HG03025 (cell line): ENCODE data around the gene CRYZ.
"Not testable (repeated sequence)": the region's sequence is repeated elsewhere in the genome, so short reads cannot be mapped to it uniquely, and the experiment has no call there.

Experiments used
- ATAC-seq: cut with Tn5 transposase; IDR thresholded peaks from one replicate; pipeline ENCODE4 v1.9.1; 2021; ENCODE audit warnings: mild to moderate bottlenecking, moderate library complexity; ENCODE audit not compliant: unreplicated experiment, low FRiP score

The CRYZ gene, protein sequence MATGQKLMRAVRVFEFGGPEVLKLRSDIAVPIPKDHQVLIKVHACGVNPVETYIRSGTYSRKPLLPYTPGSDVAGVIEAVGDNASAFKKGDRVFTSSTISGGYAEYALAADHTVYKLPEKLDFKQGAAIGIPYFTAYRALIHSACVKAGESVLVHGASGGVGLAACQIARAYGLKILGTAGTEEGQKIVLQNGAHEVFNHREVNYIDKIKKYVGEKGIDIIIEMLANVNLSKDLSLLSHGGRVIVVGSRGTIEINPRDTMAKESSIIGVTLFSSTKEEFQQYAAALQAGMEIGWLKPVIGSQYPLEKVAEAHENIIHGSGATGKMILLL

GRCh38 chr1:74732960-74733603 lies at the start of gene CRYZ, which contains the start of gene TYW3:
Gene CRYZ (minus strand): TSS chr1:74733050. CDS start chr1:74724821, 8,229 bp downstream.
Gene TYW3 (plus strand): TSS chr1:74733152. CDS start chr1:74733245, 93 bp downstream.
- peak; percentile 81 for ATAC-seq

DNA sequence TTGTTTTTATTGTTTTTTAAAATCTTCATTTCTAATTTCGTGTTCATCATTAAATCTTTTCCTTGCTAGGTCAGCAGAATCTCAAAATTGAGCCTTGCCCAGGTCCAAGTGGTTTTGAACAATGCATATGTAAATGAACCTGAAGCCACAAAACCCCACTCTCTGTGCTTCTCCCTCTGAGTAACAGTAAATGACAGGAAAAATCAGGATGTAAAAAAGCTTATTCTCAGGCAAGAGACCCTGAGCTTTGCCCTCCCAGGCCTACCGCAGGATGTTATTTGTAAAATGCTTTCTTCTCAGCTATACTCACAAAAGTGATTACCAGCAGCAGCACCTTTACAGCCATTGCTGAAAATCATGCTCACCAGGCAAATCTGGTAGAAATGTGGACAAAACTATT lies 47.7 kb upstream of the CRYZ start:
- no peak for ATAC-seq

DNA sequence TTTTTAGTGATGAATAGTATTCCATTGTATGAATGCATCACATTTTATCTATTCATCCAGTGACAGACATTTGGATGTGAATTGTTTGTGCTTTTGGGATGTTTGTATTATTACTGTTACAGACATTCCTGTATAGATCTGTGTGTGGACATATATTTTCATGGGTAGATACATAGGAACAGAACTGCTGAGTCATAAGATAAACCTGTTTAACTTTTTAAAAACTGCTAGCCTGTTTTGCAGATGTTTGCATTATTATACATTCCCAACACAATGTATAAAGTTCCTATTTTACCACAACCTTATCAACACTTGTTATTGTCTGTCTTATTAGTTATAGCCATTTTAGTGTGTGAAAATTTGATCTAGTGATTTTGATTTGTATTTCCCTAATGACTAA lies 46.9 kb upstream of the CRYZ start:
- no peak for ATAC-seq

GRCh38 chr1:74777525-74777924 lies 44.7 kb upstream of the CRYZ start:
- ATAC-seq = no peak

DNA sequence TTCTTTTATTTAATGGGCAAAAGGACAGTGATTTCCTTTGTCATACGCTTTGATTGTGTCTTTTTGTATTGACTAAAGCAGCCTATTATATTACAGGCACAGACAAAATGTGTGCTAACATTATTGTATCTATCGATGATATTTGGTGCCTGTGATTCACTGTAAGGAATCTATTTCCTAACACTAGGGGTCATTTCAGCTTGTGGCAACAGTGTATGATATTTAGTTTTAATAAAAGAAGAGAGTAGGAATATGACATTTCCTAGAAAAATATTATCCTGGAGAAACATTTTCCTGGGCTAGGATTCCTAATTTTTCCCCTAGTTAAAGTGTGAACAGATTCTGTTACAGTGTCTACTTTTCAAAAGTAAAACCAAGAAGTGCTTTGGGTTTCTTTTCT lies 42.9 kb upstream of the CRYZ start:
- ATAC-seq = no peak

DNA sequence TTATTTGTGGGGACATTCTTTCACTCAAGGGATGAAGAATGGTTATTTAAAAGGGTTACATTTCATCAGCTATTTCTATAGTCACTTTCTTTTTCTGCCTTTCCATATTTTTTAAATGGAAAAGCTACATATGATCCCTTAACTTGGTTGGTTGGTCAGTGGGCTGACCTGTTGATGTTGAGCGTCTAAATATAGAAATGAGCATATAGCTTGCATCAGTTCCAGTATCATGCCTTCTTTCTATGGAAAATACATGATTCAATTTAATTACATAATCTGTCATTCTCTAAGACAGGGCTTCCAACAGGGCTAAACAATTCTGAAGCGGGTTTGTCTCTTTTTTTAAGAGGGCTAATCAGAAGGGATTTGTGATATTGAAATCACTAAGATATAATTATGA lies 40.7 kb upstream of the CRYZ start:
- no peak for ATAC-seq

DNA sequence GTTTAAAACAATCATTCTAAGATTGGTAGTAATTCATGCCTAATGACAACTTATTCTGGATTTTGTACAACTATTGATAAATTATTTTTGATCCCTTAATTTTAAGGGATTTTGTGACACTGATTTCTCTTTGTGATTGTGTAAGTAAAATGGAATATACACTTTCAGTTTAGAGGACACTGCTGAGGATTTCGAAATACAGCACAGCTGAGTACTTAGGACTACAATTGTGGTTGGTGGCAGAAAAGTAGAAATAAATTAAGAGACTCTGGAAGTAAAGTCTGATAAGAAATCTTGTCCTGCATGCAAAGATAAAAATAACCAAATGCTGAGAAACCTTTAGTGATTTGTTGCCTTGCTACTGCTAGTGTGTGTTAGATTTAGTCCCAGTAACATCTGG lies 40.1 kb upstream of the CRYZ start:
- no peak for ATAC-seq

DNA sequence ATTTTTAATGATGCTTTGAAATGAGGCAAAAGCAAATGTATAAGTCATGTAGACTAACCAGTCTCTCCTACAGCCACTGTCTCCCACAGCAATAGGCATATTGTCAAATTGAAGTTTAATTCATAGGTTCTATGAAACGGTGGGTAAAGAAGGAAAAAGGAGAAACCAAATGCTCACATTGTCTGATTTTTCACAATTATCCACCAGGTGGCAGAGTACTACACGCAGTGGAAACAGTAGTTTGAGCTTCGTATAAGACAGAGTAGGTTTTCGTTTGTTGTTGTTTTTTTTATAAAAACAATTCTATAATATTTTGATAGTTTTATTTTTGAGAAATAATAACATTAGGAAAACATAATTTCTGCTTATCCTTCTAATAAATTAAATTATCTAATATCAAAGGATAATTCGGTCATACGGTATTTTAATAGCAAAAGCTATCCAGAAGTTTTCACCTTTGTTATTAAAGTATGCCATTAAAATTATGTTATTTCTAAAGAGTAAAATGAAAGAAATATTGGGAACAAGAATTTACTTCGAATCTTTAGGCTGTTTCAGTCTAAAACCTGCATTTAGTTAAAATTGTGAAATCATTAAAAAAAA lies 39.2 kb upstream of the CRYZ start:
- ATAC-seq = no peak

- ATAC-seq = no peak
These were observed 34.6 kb upstream of the CRYZ start for GRCh38 chr1:74767490-74767889.

GRCh38 chr1:74766579-74766978 lies 33.7 kb upstream of the CRYZ start:
- ATAC-seq = no peak

DNA sequence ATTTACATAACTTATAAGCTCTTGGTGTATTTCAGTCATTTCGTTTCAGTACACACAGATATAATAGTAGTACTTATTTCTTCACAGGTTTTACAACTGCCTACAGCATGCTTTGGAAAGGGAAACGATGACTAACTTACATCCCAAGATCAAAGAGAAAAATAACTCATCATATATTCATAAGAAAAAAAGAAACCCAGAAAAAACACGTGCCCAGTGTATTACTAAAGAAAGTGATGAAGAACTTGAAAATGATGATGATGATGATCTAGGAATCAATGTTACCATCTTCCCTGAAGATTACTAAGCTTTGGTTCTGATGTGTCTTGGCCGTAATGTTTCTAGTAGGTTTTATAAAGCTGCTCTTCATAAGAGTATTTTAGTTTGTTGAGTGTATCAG lies 31.0 kb upstream of the CRYZ start:
- ATAC-seq = no peak

GRCh38 chr1:74756650-74757049 lies 23.8 kb upstream of the CRYZ start:
- ATAC-seq = not testable (repeated sequence)

DNA sequence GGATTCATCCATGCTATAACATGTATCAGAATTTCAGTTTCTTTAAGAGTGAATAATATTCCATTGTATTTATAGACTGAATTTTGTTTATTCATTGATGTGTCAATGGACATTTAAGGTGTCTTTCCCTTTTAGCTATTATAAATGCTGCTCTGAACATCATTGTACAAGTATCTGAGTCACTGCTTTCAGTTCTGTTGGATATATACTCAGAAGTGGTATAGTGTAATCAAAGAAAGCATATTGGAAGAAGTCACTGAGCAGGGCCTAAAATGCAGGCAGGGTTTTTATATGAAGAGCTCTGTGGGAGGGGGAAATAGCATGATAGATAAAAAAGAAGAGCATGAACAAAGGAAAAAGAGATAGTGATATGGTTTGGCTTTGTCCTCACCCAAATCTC lies 22.6 kb upstream of the CRYZ start:
- no peak for ATAC-seq

GRCh38 chr1:74753104-74753503 lies 20.3 kb upstream of the CRYZ start:
- ATAC-seq = no peak

DNA sequence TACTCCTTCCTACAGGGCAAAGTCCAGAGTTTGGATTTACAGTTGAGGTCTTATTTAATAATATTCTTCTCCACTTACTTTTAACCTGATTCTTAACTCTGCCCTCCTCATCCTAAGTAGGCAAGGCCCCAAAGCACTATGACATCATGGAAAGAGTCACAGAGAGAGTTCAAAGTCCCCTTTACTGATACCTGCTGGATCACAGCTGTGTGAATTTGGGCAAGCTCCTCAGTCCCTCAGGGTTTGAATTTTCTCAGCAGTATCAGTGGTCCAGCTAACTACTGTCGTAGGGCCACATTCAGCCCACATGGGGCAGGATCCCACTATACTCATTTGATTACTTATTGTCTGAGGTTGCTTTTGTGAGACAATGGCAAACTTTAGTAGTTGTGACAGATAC lies 16.1 kb upstream of the CRYZ start:
- ATAC-seq = no peak

- ATAC-seq = not testable (repeated sequence)
These were observed 12.4 kb upstream of the CRYZ start for GRCh38 chr1:74745247-74745646.

DNA sequence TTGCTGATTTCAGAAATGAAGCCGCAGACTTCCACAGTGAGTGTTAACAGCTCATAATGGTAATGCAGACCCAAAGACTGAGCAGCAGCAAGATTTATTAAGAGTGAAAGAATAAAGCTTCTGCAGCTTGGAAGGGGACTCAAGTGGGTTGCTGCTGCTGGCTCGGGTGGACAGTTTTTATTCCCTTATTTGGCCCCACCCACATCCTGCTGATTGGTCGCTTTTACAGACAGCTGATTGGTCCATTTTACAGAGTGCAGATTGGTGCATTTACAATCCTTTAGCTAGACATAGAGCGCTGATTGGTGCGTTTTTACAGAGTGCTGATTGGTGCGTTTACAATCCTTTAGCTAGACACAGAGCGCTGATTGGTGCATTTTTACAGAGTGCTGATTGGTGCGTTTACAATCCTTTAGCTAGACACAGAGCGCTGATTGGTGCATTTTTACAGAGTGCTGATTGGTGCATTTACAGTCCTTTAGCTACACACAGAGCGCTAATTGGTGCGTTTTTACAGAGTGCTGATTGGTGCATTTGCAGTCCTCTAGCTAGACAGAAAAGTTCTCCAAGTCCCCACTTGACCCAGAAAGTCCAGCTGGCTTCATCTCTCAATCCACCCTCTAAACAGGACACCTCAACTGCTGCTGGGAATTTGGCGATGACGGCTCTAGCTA lies 7.6 kb upstream of the CRYZ start:
- not testable (repeated sequence) for ATAC-seq

DNA sequence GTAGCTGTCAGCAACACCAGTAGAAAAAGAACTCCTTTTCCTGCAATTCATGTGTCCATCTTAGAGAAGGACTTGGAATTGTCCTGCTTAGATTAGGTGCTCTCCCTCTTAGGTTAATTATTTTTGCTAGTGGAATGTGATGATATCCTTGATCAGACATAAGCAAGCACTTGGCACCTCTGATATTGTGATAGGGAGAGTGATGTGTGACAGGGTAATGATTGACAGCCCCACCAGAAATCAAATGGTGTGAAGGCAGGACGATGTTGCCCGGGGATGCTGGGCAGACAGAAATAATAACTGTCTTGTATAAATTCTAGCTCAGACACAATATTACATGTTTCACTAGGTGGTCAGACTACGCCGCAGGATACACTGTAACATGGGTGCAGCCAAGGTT lies 4.5 kb upstream of the CRYZ start:
- ATAC-seq = no peak

DNA sequence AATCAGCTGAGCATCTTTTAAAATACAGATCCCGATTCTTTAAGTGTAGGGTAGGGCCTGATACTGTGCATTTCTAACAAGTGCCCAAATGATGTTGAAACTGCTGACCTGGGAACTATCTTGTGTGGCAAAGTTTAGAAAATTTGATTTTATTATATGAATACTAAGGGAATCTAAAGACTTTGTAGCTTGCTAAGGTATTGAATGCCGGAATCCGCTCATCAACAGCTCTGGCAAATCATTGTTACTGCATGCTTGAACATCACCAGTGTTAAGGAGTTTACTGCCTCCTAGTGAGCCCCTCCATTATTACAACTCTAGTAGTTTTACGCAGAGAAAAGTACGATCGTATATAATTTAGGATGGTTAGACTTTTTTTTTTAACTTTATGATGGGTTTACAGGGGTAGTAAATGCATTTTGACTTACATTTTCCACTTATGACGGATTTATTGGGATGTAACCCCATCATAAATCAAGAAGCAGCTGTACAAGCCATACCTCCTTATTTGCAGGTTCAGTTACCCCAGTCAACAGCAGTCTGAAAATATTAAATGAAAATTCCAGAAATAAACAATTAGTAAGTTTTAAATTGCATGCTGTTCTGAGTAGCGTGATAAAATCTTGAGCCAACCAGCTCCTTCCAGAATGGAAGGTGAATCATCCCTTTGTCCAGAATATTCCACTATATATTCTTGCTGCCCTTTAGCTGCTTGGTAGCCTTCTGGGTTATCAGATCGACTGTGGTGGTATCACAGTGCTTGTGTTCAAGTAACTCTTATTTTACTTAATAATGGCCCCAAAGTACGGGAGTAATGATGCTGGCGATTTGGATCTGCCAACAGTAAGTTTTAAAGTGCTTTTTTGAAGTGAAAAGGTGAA lies 994 bp upstream of the CRYZ start:
- ATAC-seq = peak; percentile 61
